A673 (cell line): Measurements from ENCODE around the gene MAP3K3.
A peak's percentile ranks its signal among the peaks of the same experiment; 100 is the strongest.

Experiments
- EZH2 ChIP-seq: fragments of 200-600 bp; sonication (generic); IDR thresholded peaks from 2 replicates; pipeline ENCODE4 v1.6.1; 2017; ENCODE audit warnings: borderline replicate concordance, low read depth, mild to moderate bottlenecking, mixed read lengths, antibody characterized with exemption, low read length; ENCODE audit not compliant: poor library complexity, severe bottlenecking
- TF ChIP-seq, protein P1 (sequence below): fragments of 300-800, 200-600 bp; sonication (generic); conservative IDR thresholded peaks from 2 replicates; pipeline ENCODE4 v1.5.1; 2017; ENCODE audit warnings: low read depth, mild to moderate bottlenecking, antibody characterized with exemption, low read length, moderate library complexity, mixed read lengths

- TF ChIP-seq, protein P1, sequence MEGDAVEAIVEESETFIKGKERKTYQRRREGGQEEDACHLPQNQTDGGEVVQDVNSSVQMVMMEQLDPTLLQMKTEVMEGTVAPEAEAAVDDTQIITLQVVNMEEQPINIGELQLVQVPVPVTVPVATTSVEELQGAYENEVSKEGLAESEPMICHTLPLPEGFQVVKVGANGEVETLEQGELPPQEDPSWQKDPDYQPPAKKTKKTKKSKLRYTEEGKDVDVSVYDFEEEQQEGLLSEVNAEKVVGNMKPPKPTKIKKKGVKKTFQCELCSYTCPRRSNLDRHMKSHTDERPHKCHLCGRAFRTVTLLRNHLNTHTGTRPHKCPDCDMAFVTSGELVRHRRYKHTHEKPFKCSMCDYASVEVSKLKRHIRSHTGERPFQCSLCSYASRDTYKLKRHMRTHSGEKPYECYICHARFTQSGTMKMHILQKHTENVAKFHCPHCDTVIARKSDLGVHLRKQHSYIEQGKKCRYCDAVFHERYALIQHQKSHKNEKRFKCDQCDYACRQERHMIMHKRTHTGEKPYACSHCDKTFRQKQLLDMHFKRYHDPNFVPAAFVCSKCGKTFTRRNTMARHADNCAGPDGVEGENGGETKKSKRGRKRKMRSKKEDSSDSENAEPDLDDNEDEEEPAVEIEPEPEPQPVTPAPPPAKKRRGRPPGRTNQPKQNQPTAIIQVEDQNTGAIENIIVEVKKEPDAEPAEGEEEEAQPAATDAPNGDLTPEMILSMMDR: peak; percentile 30; the same call in 1 of the 2 replicates
- no peak for TF ChIP-seq EZH2
Observed at GRCh38 chr17:63696381-63696961, 74.3 kb downstream of the MAP3K3 start.
